ENCODE results near the gene VPS35L. TPM values are rescaled to one million over a fixed set of nuclear protein-coding genes. Genes with fewer than 3 reads are reported as not detected.
"Not testable (repeated sequence)": the region's sequence is repeated elsewhere in the genome, so short reads cannot be mapped to it uniquely, and the experiment has no call there.

VPS35L gene
- total RNA-seq, 1 donor from 2014 or later = 59.3 TPM

DNA sequence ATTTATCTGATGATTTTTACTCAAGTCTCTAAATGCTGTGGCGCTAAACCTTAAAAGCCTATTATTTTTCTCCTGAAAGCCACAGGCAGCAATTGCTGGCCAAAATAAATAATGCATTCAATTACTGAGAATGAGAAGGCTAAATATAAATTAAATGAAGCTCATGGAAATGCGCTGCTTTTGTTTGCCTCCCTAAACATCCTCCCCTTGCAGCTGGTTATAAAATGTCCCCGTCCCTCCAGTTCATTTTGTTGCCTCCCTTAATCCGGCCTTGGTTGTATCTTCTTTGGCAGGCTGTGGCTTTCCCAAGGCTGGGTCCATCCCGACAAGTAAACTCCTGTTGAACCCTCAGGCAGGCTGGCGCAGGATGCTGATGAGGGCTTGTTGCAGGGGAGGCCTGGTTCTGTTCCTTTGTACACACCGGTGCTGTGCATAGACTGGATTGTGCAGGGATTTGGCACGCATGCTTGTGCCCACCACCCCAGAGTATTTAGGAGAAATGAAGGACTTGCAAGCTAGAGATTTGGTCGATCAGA is 99.8 kb downstream of the VPS35L start:
- H3K4me1 Mint-ChIP-seq = no peaks in the 10 kb centered on the region
- DNase-seq (ENCODE audit: low spot score in 2 of 2, unreplicated experiment in 2 of 2) = no peak
- TF ChIP-seq, protein P1, sequence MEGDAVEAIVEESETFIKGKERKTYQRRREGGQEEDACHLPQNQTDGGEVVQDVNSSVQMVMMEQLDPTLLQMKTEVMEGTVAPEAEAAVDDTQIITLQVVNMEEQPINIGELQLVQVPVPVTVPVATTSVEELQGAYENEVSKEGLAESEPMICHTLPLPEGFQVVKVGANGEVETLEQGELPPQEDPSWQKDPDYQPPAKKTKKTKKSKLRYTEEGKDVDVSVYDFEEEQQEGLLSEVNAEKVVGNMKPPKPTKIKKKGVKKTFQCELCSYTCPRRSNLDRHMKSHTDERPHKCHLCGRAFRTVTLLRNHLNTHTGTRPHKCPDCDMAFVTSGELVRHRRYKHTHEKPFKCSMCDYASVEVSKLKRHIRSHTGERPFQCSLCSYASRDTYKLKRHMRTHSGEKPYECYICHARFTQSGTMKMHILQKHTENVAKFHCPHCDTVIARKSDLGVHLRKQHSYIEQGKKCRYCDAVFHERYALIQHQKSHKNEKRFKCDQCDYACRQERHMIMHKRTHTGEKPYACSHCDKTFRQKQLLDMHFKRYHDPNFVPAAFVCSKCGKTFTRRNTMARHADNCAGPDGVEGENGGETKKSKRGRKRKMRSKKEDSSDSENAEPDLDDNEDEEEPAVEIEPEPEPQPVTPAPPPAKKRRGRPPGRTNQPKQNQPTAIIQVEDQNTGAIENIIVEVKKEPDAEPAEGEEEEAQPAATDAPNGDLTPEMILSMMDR (IDR thresholded peaks at IDR 0.05; ENCODE audit: unreplicated experiment) = no peak
- H3K4me3 Mint-ChIP-seq = no peak overlapping the region
- H3K27ac Mint-ChIP-seq = no peak overlapping the region
- H3K9me3 Mint-ChIP-seq = no peaks in the 10 kb centered on the region
- peaks cover 57% of the 10 kb centered on the region for H3K36me3 Mint-ChIP-seq
- H3K27me3 Mint-ChIP-seq (ENCODE audit: low read depth) = no peaks in the 10 kb centered on the region

DNA sequence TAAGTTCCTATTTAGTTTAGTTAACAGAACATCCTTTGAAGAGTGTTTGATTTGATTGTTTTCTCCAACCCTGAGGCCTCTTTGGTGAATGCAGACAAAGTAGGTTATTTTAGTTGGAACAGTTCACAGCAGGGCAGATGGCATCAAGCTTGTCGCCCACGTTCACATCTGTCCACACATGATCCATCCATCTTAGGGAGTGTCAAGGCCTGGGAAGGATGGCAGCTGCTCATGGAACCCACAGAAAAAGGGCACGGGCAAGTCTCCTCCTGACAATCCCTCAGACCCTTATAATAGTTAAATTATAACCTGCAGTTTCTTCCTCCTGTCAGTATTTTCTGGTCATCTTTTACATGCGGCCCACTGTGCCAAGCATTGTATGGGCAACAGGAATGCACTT is 102.3 kb downstream of the VPS35L start:
- Mint-ChIP-seq H3K27ac (no peak overlapping the region), H3K27me3 (ENCODE audit: low read depth) (no peaks in the 10 kb centered on the region), H3K9me3 (peaks cover 5% of the 10 kb centered on the region), H3K4me1 (no peaks in the 10 kb centered on the region), H3K4me3 (no peak overlapping the region), H3K36me3 (peaks cover 59% of the 10 kb centered on the region)
- TF ChIP-seq, protein P1 (IDR thresholded peaks at IDR 0.05; ENCODE audit: unreplicated experiment) = no peak
- DNase-seq (ENCODE audit: low spot score in 2 of 2, unreplicated experiment in 2 of 2) = no peak

DNA sequence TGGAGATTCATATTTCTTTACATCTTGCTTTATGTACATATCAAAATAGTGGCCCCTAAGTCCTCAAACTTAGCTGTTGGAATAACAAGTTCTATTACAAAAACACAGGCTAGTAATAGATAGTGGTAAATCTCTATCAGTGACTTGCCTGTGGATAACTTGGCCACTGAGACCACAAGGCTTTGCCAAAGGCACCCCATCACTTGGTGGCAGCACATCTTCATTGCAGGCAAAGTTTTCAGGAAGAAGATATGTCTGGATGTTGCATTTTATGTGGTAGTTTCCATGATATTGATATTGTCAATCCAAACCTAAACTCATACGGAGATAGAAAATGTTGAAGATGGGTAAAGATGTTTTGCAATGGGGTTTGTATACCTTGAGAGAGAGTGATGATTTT is 104.1 kb downstream of the VPS35L start:
- TF ChIP-seq, protein P1 (IDR thresholded peaks at IDR 0.05; ENCODE audit: unreplicated experiment) = no peak
- Mint-ChIP-seq H3K36me3 (peaks cover 58% of the 10 kb centered on the region), H3K27ac (no peak overlapping the region), H3K27me3 (ENCODE audit: low read depth) (no peaks in the 10 kb centered on the region), H3K9me3 (peaks cover 5% of the 10 kb centered on the region), H3K4me3 (no peak overlapping the region), H3K4me1 (no peaks in the 10 kb centered on the region)
- no peak for DNase-seq (ENCODE audit: low spot score in 2 of 2, unreplicated experiment in 2 of 2)

DNA sequence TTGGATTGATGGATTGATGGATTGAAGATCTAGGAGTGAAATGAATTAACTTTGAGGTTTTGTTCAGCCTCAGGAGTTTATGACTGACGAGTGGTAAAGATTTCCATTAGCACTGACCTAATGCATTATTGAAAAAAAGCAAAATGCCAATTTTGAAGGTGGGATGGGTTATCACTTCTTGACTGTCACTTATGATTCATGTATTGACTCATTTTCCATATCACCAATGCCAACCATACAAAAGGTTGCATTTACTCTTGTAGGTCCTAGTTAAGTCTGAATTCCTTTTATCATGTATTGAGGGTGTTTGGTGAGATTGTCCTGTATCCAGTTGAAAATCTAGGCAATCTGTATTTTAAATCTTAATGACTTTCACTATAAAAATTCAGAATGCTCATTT is 104.9 kb downstream of the VPS35L start:
- DNase-seq (ENCODE audit: low spot score in 2 of 2, unreplicated experiment in 2 of 2) = no peak
- H3K27ac Mint-ChIP-seq = no peak overlapping the region
- H3K27me3 Mint-ChIP-seq (ENCODE audit: low read depth) = no peaks in the 10 kb centered on the region
- peaks cover 9% of the 10 kb centered on the region for H3K9me3 Mint-ChIP-seq
- no peaks in the 10 kb centered on the region for H3K4me1 Mint-ChIP-seq
- no peak overlapping the region for H3K4me3 Mint-ChIP-seq
- TF ChIP-seq, protein P1 (IDR thresholded peaks at IDR 0.05; ENCODE audit: unreplicated experiment) = no peak
- H3K36me3 Mint-ChIP-seq = peaks cover 59% of the 10 kb centered on the region

DNA sequence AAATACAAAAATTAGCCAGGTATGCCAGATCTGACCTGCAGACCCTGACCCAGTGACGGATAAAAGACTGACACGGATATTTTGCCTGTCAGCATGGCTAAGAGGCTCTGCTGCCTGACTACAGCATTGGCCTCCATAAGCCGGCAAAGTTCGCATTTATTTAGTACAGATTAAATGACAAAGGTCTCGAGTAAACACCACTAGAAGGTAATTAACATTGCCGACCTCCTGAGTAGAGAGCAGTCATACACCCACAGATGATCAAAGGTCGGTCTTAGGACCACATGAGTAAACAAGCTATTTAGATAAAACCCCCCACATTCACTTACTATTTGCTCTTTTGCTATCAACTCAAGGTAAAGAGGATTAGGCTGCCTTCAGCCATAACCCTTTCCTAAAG is 106.8 kb downstream of the VPS35L start:
- H3K4me3 Mint-ChIP-seq = no peak overlapping the region
- TF ChIP-seq, protein P1 (IDR thresholded peaks at IDR 0.05; ENCODE audit: unreplicated experiment) = no peak
- no peak overlapping the region for H3K27ac Mint-ChIP-seq
- DNase-seq (ENCODE audit: low spot score in 2 of 2, unreplicated experiment in 2 of 2) = no peak
- H3K36me3 Mint-ChIP-seq = peaks cover 49% of the 10 kb centered on the region
- peaks cover 12% of the 10 kb centered on the region for H3K9me3 Mint-ChIP-seq
- no peaks in the 10 kb centered on the region for H3K27me3 Mint-ChIP-seq (ENCODE audit: low read depth)
- H3K4me1 Mint-ChIP-seq = no peaks in the 10 kb centered on the region

DNA sequence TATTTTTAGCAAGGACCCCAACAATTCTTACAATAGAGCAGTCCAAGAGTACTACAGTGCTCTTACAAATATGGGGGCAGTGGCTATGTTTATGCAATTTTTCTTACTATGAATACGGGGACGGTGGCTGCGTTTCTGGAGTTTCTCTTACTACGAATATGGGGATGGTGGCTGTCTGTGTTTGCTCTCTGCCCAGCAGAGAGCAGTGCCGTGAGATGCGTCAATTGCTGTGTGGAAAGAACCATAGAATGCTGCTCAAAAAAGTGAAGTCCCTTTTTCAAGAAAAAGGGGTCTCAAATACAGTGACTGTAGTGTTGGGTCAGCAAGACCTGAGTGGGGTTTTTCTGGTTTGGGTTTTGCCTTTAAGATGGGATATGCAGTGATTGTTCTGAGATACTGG is 108.7 kb downstream of the VPS35L start:
- DNase-seq (ENCODE audit: low spot score in 2 of 2, unreplicated experiment in 2 of 2) = no peak
- TF ChIP-seq, protein P1 (IDR thresholded peaks at IDR 0.05; ENCODE audit: unreplicated experiment) = no peak
- Mint-ChIP-seq H3K9me3 (peaks cover 12% of the 10 kb centered on the region), H3K4me1 (no peaks in the 10 kb centered on the region), H3K36me3 (peaks cover 35% of the 10 kb centered on the region), H3K27me3 (ENCODE audit: low read depth) (no peaks in the 10 kb centered on the region), H3K27ac (no peak overlapping the region), H3K4me3 (no peak overlapping the region)

DNA sequence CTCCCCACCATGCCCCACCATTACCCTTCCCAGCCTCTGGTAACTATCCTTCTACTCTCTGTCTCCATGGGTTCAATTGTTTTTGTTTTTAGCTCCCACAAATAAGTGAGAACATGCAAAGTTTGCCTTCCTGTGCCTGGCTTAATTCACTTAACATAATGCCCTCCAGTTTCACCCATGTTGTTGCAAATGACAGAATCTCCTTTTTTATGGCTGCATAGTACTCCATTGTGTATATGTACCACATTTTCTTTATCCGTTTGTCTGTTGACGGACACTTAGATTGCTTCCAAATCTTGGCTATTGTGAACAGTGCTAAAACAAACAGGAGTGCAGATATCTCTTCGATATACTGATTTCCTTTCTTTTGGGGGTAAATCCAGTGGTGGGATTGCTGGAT is 109.8 kb downstream of the VPS35L start:
- H3K27me3 Mint-ChIP-seq (ENCODE audit: low read depth); H3K27ac Mint-ChIP-seq; H3K4me3 Mint-ChIP-seq; H3K4me1 Mint-ChIP-seq; DNase-seq (ENCODE audit: low spot score in 2 of 2, unreplicated experiment in 2 of 2): not testable (repeated sequence)
- peaks cover 12% of the 10 kb centered on the region for H3K9me3 Mint-ChIP-seq
- peaks cover 36% of the 10 kb centered on the region for H3K36me3 Mint-ChIP-seq

All from mesothelial cell of epicardium (in vitro differentiated cells).